ENCODE data around the gene MGA.

The MGA gene

DNA sequence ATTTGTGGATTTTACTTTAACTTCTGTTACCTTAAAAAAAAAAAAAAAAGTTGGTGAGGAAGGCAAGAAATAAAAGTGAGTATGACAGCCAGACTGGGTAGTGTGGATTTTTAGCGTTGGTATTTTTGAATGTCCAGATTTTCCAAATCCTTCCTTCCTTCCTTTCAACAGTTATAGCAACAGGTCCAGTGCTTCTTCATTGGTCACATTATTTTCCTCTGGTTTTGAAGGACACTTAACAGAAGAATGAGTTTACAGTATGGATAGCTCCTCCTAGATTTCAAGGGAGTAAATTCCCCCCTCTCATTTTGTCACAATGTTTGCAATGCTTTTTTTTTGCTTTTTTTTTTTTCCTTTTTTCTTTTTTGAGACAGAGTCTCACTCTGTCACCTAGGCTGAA is 120.5 kb downstream of the MGA start:
- DNase-seq (ENCODE audit: low read depth) = no peak
- TF ChIP-seq, protein P1, sequence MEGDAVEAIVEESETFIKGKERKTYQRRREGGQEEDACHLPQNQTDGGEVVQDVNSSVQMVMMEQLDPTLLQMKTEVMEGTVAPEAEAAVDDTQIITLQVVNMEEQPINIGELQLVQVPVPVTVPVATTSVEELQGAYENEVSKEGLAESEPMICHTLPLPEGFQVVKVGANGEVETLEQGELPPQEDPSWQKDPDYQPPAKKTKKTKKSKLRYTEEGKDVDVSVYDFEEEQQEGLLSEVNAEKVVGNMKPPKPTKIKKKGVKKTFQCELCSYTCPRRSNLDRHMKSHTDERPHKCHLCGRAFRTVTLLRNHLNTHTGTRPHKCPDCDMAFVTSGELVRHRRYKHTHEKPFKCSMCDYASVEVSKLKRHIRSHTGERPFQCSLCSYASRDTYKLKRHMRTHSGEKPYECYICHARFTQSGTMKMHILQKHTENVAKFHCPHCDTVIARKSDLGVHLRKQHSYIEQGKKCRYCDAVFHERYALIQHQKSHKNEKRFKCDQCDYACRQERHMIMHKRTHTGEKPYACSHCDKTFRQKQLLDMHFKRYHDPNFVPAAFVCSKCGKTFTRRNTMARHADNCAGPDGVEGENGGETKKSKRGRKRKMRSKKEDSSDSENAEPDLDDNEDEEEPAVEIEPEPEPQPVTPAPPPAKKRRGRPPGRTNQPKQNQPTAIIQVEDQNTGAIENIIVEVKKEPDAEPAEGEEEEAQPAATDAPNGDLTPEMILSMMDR (IDR thresholded peaks at IDR 0.05; ENCODE audit: low read depth, low read length, missing control alignments) = no peak
- no peak overlapping the region for H3K4me3 ChIP-seq (ENCODE audit: low read depth, low read length)
- in situ Hi-C loops (cut with HindIII; ENCODE audit: low sequenced_read_pairs) = loop anchor here (25.0 kb wide), 1 partner anchor 107 kb away; the partner anchor contains the start of gene SPTBN5

DNA sequence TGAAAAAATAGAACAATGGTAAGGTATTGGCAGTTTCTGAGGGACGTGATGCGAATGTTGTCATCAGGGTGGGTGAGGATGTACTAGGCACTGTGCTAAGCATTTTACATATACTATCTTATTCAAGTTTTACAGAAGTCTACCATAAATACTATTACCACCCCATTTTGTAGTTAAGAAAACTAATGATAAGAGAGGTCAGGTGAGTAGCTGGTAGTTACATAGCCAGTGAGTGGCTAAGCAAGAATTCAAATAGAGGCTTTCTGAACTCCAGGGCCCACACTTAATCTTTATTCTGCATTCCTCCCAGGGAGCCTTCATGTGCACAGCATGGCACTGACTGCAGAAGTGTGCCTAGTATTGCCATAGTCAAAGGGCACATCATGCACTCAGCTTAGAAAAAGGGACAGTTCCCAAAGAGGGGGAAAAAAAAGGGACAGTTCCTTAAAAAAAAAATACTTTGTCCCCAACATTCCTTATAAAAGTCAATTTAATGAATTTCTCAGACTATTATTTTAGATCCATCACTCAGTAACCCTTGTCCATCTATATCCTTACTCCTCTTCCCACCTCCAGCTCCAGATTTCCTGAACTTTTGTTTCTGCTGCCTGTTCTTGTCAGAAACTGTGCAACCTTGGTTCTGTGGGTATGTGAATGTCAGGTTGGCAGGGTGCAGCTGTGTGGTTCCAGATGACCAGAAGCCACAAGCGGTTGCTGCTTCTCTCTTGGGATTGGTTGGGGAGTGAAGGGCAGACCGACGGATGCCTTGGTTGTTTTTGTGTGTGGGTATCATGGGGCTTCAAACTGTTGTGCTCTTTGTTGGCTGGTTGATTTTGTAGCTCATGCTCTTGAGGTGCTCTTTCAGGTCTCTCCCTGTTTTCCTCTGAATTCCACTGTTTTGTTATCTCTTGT is 122.4 kb downstream of the MGA start:
- DNase-seq (ENCODE audit: low read depth) = no peak
- TF ChIP-seq, protein P1 (IDR thresholded peaks at IDR 0.05; ENCODE audit: low read depth, low read length, missing control alignments) = no peak
- H3K4me3 ChIP-seq (ENCODE audit: low read depth, low read length) = no peak overlapping the region
- in situ Hi-C loops (cut with HindIII; ENCODE audit: low sequenced_read_pairs) = loop anchor here (25.0 kb wide), 1 partner anchor 105 kb away; the partner anchor contains the start of gene SPTBN5

GRCh38 chr15:41783296-41783695 is 123.1 kb downstream of the MGA start:
- in situ Hi-C loops (cut with HindIII; ENCODE audit: low sequenced_read_pairs) = loop anchor here (25.0 kb wide), 1 partner anchor 104 kb away; the partner anchor contains the start of gene SPTBN5
- H3K4me3 ChIP-seq (ENCODE audit: low read depth, low read length) = no peak overlapping the region
- no peak for DNase-seq (ENCODE audit: low read depth)
- TF ChIP-seq, protein P1 (IDR thresholded peaks at IDR 0.05; ENCODE audit: low read depth, low read length, missing control alignments) = no peak

DNA sequence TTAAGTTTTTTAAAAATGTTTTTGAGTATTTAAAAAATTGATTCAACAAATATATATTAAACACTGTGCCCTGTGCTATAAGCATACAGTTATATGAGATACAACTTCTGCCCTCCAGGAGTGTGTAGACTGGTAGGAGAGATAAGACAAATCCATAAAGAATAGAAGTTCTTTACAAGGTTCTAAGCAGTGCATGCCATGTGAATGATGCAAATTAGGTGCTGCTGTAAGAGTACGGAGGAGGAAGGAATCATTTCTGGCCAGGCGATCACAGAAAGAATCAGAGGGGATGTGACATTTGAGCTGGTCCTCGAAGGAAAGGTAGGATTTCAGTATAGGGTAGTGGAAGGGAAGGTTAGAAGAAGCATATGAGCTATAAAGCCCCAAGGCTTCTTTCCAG is 128.1 kb downstream of the MGA start:
- TF ChIP-seq, protein P1 (IDR thresholded peaks at IDR 0.05; ENCODE audit: low read depth, low read length, missing control alignments) = no peak
- DNase-seq (ENCODE audit: low read depth) = no peak
- in situ Hi-C loops (cut with HindIII; ENCODE audit: low sequenced_read_pairs) = loop anchor here (25.0 kb wide), 1 partner anchor 99 kb away; the partner anchor contains the start of gene SPTBN5
- no peak overlapping the region for H3K4me3 ChIP-seq (ENCODE audit: low read depth, low read length)

DNA sequence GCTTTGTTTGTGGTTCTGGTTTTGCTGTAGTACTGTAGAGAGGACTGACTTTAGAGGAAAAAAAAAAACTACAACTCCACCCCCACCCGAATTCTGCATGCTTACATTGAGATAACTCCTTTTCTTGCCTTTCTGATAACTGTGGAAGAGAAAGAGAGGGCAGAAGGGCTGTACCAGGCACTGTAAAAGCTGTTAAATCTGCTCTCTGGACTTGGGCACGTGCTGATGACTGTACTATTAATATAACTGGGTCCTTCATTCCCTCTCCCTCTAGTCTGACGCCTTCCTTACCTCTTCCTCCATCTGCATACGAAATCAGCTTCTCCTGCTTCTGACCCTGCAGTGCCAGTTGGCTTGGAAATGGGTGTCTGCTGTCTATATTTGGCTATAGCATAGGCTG is 129.0 kb downstream of the MGA start:
- DNase-seq (ENCODE audit: low read depth) = no peak
- TF ChIP-seq, protein P1 (IDR thresholded peaks at IDR 0.05; ENCODE audit: low read depth, low read length, missing control alignments) = no peak
- in situ Hi-C loops (cut with HindIII; ENCODE audit: low sequenced_read_pairs) = loop anchor here (25.0 kb wide), 1 partner anchor 98 kb away; the partner anchor contains the start of gene SPTBN5
- no peak overlapping the region for H3K4me3 ChIP-seq (ENCODE audit: low read depth, low read length)

DNA sequence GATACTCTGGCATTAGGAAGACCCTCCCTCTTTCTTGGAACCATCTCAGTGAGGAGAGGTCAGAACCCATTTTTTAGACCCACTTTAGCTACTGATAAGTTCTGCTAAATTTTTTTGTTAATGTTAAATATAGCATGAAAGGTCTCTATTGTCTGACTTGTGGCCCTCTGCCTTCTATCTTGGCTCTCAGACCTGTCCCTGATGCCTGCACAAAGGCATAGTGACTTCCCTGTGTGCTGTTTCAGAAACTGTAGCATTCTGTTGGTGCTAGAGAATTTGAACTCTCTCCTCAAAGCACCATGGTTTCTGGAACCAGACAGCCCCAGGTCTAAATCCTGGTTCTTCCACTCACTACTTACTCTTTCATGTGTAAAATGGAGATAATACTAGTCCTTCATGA is 129.5 kb downstream of the MGA start:
- H3K4me3 ChIP-seq (ENCODE audit: low read depth, low read length) = no peak overlapping the region
- no peak for DNase-seq (ENCODE audit: low read depth)
- in situ Hi-C loops (cut with HindIII; ENCODE audit: low sequenced_read_pairs) = loop anchor here (25.0 kb wide), 1 partner anchor 98 kb away; the partner anchor contains the start of gene SPTBN5
- TF ChIP-seq, protein P1 (IDR thresholded peaks at IDR 0.05; ENCODE audit: low read depth, low read length, missing control alignments) = no peak

Data from astrocyte of the cerebellum (primary cell).